Panc1 (cell line): ENCODE measurements around the gene SLC35F2. TPM values are rescaled to one million over a fixed set of nuclear protein-coding genes. Genes with fewer than 3 reads are reported as not detected.
A peak's percentile ranks its signal among the peaks of the same experiment; 100 is the strongest.

Experiments used
- ATAC-seq: fragments of 200-7000 bp; cut with Tn5 transposase; 2 replicates; pipeline ENCODE4 v1.9.1; 2020; ENCODE audit warnings: mild to moderate bottlenecking, moderate library complexity
- BruUV-seq: library from RNA; stranded (reverse); fragments of 400-500 nt; replicated peaks from 2 replicates; lab custom pipeline; 2021; lab: Mats Ljungman, UMichigan
- CTCF ChIA-PET: fragments of 300-600 bp; sonication (Branson Sonifier 250); formaldehyde crosslinking; loops from one replicate; lab custom pipeline; 2022; ENCODE audit warnings: antibody characterized with exemption; lab: Charles Lee
- POLR2A ChIA-PET: fragments of 300-600 bp; sonication (Branson Sonifier 250); formaldehyde crosslinking; loops from one replicate; lab custom pipeline; 2022; ENCODE audit warnings: antibody characterized with exemption; lab: Charles Lee
- DNase-seq: peaks from one replicate; pipeline ENCODE4 v3.0.0-alpha.2; 2010; ENCODE audit warnings: low read depth, low spot score
- H3K27ac ChIP-seq: 2 replicates; pipeline ENCODE4 v1.5.1; 2011; ENCODE audit warnings: mild to moderate bottlenecking, low read length, inconsistent platforms
- H3K27me3 ChIP-seq: fragments of 200-500 bp; sonication (Bioruptor generic); 2 replicates; pipeline ENCODE4 v1.6.0; 2014; ENCODE audit warnings: low read length, inconsistent platforms; ENCODE audit not compliant: control insufficient read depth, insufficient read depth
- H3K36me3 ChIP-seq: fragments of 200-500 bp; sonication (Bioruptor generic); 2 replicates; pipeline ENCODE4 v1.5.1; 2014; ENCODE audit warnings: inconsistent platforms, mild to moderate bottlenecking, low read length, moderate library complexity; ENCODE audit not compliant: control insufficient read depth, insufficient read depth
- H3K4me1 ChIP-seq: 2 replicates; pipeline ENCODE4 v1.5.1; 2011; ENCODE audit warnings: inconsistent platforms, mild to moderate bottlenecking, low read length, moderate library complexity; ENCODE audit not compliant: control insufficient read depth, insufficient read depth
- H3K4me3 ChIP-seq, 2 experiments: 2 replicates each; pipeline ENCODE4 v1.5.1; 2011 to 2012; ENCODE audit warnings: low read depth in 2 of 2, low read length in 2 of 2, mild to moderate bottlenecking in 2 of 2, inconsistent platforms in 1 of 2, moderate library complexity in 1 of 2
- H3K9me3 ChIP-seq: fragments of 200-500 bp; sonication (Bioruptor generic); 2 replicates; pipeline ENCODE4 v1.5.1; 2014; ENCODE audit warnings: low read depth, mild to moderate bottlenecking, inconsistent platforms, low read length, moderate library complexity; ENCODE audit not compliant: control insufficient read depth, insufficient read depth
- CTCF ChIP-seq: fragments of 450-650 bp; IDR thresholded peaks from 2 replicates; pipeline ENCODE4 v1.5.1; 2017; ENCODE audit warnings: mild to moderate bottlenecking
- POLR2AphosphoS5 ChIP-seq: IDR thresholded peaks from 2 replicates; pipeline ENCODE4 v1.6.1; 2012; ENCODE audit warnings: mild to moderate bottlenecking, low read depth, low read length, moderate library complexity
- REST ChIP-seq, 2 experiments: IDR thresholded peaks; 2 replicates each; pipeline ENCODE4 v1.6.1; 2011 to 2012; ENCODE audit warnings: low read depth in 2 of 2, control low read depth in 1 of 2, low read length in 1 of 2, mild to moderate bottlenecking in 1 of 2, moderate library complexity in 1 of 2; ENCODE audit not compliant: insufficient read depth in 1 of 2
- SIN3A ChIP-seq: IDR thresholded peaks from 2 replicates; pipeline ENCODE4 v1.6.1; 2012; ENCODE audit warnings: low read depth, mild to moderate bottlenecking, low read length, moderate library complexity, borderline replicate concordance; ENCODE audit not compliant: insufficient read depth
- TCF7L2 ChIP-seq: IDR thresholded peaks from 2 replicates; pipeline ENCODE4 v1.6.1; 2011; ENCODE audit warnings: mild to moderate bottlenecking, low read depth, low read length, inconsistent platforms
- in situ Hi-C: cut with HindIII; loops from 2 replicates; pipeline ENCODE4 v1.10.0; 2016; ENCODE audit warnings: low sequenced_read_pairs, low pct_unique_long_range_greater_than_20kb
- intact Hi-C: fragments of 100-400 bp; cut with micrococcal nuclease; formaldehyde crosslinking; loops from one replicate; pipeline ENCODE4 v1.10.0; 2022; ENCODE audit not compliant: unreplicated experiment
- total RNA-seq: library from RNA; stranded (reverse); gene quantifications from one replicate; pipeline ENCODE4 v1.2.1, GENCODE V29; 2021; ENCODE audit not compliant: unreplicated experiment

Gene SLC35F2
- total RNA-seq, 1 experiment from 2014 or later: 89.4 TPM

- CTCF ChIA-PET: no interaction called here
- Histone ChIP-seq H3K27ac (peak overlapping the region; percentile 31; the same call in 1 of the 2 replicates), H3K36me3 (no peaks in the 10 kb centered on the region), H3K27me3 (no peaks in the 10 kb centered on the region), H3K4me3 (no peak overlapping the region), H3K4me1 (peaks cover 30% of the 10 kb centered on the region), H3K9me3 (no peaks in the 10 kb centered on the region)
- ATAC-seq: peak; percentile 52; the same call in 1 of the 2 replicates
- no peak for DNase-seq
- TF ChIP-seq REST (IDR thresholded peaks at IDR 0.05; ENCODE audit: insufficient read depth in 1 of 2, low read depth in 2 of 2, low read length in 1 of 2) (no peak), POLR2AphosphoS5 (no peak), SIN3A (no peak), CTCF (no peak), TCF7L2 (no peak)
- in situ Hi-C loops (no loop called here), intact Hi-C loops (no loop called here)
- POLR2A ChIA-PET: interaction anchor here (0.6 kb wide), 1 partner anchor 36 kb away, joined by 3 read pairs; no protein-coding TSS in a partner anchor
- BruUV-seq: no TSS peak
Measured at GRCh38 chr11:107819361-107820014, 39.1 kb downstream of the SLC35F2 start.

- ChIA-PET CTCF (interaction anchor here (0.6 kb wide), 1 partner anchor 796 kb away, joined by 3 read pairs; no protein-coding TSS in a partner anchor), POLR2A (interaction anchor here (0.6 to 1.0 kb wide), 2 partner anchors 13 to 37 kb away, joined by 3 to 9 read pairs; no protein-coding TSS in a partner anchor)
- ATAC-seq (no peak), DNase-seq (no peak)
- H3K36me3 ChIP-seq: no peaks in the 10 kb centered on the region
- TF ChIP-seq REST (IDR thresholded peaks at IDR 0.05; ENCODE audit: insufficient read depth in 1 of 2, low read depth in 2 of 2, low read length in 1 of 2): no peak
- TF ChIP-seq SIN3A: no peak
- TF ChIP-seq POLR2AphosphoS5: no peak
- no peak for TF ChIP-seq CTCF
- TF ChIP-seq TCF7L2: no peak
- no peak overlapping the region for H3K4me3 ChIP-seq
- no peaks in the 10 kb centered on the region for H3K27me3 ChIP-seq
- in situ Hi-C loops (no loop called here), intact Hi-C loops (no loop called here)
- H3K9me3 ChIP-seq: no peaks in the 10 kb centered on the region
- BruUV-seq: no TSS peak
- H3K4me1 ChIP-seq: peaks cover 30% of the 10 kb centered on the region
- no peak overlapping the region; the same call in 1 of the 2 replicates for H3K27ac ChIP-seq
Measured at GRCh38 chr11:107818491-107818890, 40.1 kb downstream of the SLC35F2 start.
